ENCODE results near the gene CAPN12. TPM values are rescaled to one million over a fixed set of nuclear protein-coding genes. Genes with fewer than 3 reads are reported as not detected.
"Not testable (repeated sequence)": the region's sequence is repeated elsewhere in the genome, so short reads cannot be mapped to it uniquely, and the experiment has no call there.

CAPN12 gene
- total RNA-seq, 2 donors from 2014 or later = 5.2 to 5.7 TPM

DNA sequence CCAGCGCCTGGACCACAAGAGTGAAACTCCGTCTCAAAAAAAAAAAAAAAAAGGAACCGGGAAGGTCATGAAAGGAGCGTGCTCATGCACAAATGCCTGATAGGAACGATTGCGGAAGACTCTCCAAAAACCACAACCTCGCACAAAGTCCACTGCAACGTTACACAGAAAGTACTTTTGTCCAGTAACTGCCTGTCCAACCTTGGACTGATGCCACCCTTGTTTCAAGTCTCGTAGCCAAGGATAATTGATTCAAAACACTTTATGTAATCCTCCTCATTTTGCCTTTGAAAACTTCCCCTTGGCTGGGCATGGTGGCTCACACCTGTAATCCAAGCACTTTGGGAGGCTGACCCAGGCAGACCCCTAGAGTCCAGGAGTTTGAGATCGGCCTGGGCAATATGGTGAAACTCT lies 15.3 kb upstream of the CAPN12 start:
- H3K27ac ChIP-seq = peak overlapping the region; percentile 50
- H3K4me1 ChIP-seq = no peaks in the 10 kb centered on the region
- H3K4me3 ChIP-seq = no peak overlapping the region
- intact Hi-C loops (cut with DNase I) = no loop called here
- no peaks in the 10 kb centered on the region for H3K27me3 ChIP-seq
- DNase-seq = peak; percentile 59
- peak overlapping the region in 1 of 2 donors; percentile 12 for H3K9ac ChIP-seq (ENCODE audit: low read depth in 2 of 2, low read length in 2 of 2)
- TF ChIP-seq, protein P1, sequence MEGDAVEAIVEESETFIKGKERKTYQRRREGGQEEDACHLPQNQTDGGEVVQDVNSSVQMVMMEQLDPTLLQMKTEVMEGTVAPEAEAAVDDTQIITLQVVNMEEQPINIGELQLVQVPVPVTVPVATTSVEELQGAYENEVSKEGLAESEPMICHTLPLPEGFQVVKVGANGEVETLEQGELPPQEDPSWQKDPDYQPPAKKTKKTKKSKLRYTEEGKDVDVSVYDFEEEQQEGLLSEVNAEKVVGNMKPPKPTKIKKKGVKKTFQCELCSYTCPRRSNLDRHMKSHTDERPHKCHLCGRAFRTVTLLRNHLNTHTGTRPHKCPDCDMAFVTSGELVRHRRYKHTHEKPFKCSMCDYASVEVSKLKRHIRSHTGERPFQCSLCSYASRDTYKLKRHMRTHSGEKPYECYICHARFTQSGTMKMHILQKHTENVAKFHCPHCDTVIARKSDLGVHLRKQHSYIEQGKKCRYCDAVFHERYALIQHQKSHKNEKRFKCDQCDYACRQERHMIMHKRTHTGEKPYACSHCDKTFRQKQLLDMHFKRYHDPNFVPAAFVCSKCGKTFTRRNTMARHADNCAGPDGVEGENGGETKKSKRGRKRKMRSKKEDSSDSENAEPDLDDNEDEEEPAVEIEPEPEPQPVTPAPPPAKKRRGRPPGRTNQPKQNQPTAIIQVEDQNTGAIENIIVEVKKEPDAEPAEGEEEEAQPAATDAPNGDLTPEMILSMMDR (IDR thresholded peaks at IDR 0.05) = no peak
- no peaks in the 10 kb centered on the region for H3K9me3 ChIP-seq
- no peaks in the 10 kb centered on the region for H3K36me3 ChIP-seq

DNA sequence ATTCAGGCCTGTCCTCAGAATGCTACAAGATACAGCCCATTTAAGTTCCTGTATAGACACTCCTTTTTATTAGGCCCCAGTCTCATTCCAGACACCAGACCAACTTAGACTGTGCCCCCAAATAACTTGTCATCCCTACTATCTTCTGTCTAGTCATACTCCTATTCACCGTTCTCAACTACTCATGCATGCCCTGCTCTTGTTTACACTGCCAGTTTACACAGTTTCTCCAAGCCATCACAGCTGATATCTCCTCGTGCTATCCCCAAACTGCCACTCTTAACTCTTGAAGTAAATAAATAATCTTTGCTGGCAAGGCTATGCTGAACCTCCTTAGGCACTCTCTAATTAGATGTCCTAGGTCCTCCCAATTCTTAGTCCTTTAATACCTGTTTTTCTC lies 9.9 kb upstream of the CAPN12 start:
- H3K9ac ChIP-seq (ENCODE audit: low read depth in 2 of 2, low read length in 2 of 2); H3K27ac ChIP-seq; DNase-seq; intact Hi-C loops (cut with DNase I); H3K9me3 ChIP-seq; H3K4me1 ChIP-seq; H3K36me3 ChIP-seq; H3K4me3 ChIP-seq; H3K27me3 ChIP-seq: not testable (repeated sequence)

DNA sequence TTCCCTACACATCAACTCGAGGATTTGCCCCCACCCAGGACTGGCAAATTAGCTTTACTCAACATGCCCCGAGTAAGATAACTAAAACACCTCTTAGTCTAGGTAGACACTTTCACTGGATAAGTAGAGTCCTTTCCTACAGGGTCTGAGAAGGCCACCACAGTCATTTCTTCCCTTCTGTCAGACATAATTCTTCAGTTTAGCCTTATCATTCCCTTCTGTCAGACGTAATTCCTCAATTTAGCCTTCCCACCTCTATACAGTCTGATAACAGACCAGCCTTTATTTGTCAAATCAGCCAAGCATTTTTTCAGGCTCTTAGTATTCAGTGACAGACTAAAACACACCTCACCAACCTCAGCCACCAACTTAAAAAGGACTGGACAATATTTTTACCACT lies 9.5 kb upstream of the CAPN12 start:
- H3K27ac ChIP-seq; H3K4me3 ChIP-seq; H3K9me3 ChIP-seq; H3K36me3 ChIP-seq; H3K9ac ChIP-seq (ENCODE audit: low read depth in 2 of 2, low read length in 2 of 2); intact Hi-C loops (cut with DNase I); H3K4me1 ChIP-seq; DNase-seq; H3K27me3 ChIP-seq: not testable (repeated sequence)

DNA sequence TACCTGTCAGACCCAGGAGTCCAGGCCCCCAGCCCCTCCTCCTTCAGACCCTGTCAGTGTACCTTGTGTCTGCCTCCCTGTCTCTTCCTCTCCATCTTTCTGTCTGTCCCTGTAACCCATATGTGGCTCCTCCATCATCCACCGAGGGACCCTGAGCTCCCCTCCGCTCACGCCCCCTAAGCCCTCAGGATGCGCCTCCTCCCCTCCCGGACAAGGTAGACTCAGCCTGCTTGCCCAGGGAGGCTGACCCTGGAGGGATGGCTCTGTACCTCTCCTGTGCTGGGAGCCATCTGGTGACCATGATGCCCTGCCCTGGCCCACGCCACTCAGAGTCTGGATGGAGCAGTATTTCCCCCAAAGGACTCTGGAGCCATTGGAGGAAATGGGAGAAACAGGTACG lies 1.0 kb upstream of the CAPN12 start:
- no peak for DNase-seq
- Histone ChIP-seq H3K27ac (no peak overlapping the region), H3K9me3 (no peaks in the 10 kb centered on the region), H3K9ac (ENCODE audit: low read depth in 2 of 2, low read length in 2 of 2) (no peak overlapping the region), H3K36me3 (no peaks in the 10 kb centered on the region), H3K4me3 (no peak overlapping the region), H3K4me1 (no peaks in the 10 kb centered on the region), H3K27me3 (no peaks in the 10 kb centered on the region)
- TF ChIP-seq, protein P1 (IDR thresholded peaks at IDR 0.05) = no peak
- intact Hi-C loops (cut with DNase I) = no loop called here

DNA sequence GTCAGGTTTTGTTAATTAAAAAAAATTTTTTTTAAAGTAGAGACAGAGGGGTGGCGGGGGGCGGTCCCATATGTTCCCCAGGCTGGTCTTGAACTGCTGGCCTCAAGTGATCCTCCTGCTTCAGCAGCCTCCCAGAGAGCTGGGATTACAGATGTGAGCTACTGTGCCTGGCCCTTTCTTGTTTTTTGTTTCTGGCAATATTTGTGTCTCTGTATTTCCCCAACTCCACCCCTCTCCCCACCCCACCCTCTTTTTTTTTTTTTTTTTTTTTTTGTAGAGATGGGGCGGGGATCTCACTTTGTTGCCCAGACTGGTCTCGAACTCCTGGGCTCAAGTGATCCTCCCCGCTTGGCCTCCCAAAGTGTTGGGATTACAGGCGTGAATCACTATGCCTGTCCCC lies 600 bp upstream of the CAPN12 start:
- no peaks in the 10 kb centered on the region for H3K27me3 ChIP-seq
- no peaks in the 10 kb centered on the region for H3K9me3 ChIP-seq
- no peaks in the 10 kb centered on the region for H3K4me1 ChIP-seq
- no peak overlapping the region for H3K9ac ChIP-seq (ENCODE audit: low read depth in 2 of 2, low read length in 2 of 2)
- TF ChIP-seq, protein P1 (IDR thresholded peaks at IDR 0.05) = no peak
- H3K36me3 ChIP-seq = no peaks in the 10 kb centered on the region
- no peak for DNase-seq
- intact Hi-C loops (cut with DNase I) = no loop called here
- H3K27ac ChIP-seq = no peak overlapping the region
- H3K4me3 ChIP-seq = no peak overlapping the region

DNA sequence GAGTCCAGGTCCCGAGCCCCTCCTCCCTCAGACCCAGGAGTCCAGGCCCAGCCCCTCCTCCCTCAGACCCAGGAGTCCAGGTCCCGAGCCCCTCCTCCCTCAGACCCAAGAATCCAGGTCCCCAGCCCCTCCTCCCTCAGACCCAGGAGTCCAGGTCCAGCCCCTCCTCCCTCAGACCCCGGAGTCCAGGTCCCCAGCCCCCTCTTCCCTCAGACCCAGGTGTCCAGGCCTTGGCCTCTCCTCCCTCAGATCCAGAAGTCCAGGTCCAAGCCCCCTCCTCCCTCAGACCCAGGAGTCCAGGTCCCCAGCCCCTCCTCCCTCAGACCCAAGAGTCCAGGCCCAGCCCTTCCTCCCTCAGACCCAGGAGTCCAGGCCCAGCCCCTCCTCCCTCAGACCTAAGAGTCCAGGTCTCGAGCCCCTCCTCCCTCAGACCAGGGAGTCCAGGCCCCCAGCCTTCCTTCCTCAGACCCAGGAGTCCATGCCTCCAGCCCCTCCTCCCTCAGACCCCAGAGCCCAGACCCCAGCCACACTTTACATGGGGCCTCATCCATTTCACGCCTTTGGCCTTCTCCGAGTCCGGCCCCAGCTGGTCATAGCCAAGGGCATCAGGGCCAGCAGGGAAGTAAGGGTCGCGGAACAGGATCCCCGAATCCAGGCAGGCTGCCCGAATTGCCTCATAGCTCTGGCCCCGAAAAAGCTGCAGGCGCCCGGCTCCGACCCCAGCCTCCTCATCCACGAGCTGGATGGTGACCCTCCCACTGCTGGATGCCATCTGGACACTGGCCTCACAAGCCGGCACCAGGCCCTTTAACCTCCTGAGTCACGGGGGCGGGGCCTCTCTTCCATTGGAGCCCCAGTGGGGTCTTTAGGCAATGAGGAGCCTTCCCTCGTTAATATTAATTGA lies 628 bp downstream of the CAPN12 start:
- H3K9ac ChIP-seq (ENCODE audit: low read depth in 2 of 2, low read length in 2 of 2) = no peak overlapping the region
- no peaks in the 10 kb centered on the region for H3K4me1 ChIP-seq
- H3K36me3 ChIP-seq = no peaks in the 10 kb centered on the region
- H3K4me3 ChIP-seq = no peak overlapping the region
- no peaks in the 10 kb centered on the region for H3K9me3 ChIP-seq
- intact Hi-C loops (cut with DNase I) = no loop called here
- DNase-seq = no peak
- H3K27me3 ChIP-seq = no peaks in the 10 kb centered on the region
- TF ChIP-seq, protein P1 (IDR thresholded peaks at IDR 0.05) = no peak
- no peak overlapping the region for H3K27ac ChIP-seq
